ENCODE data around the gene CEP295NL.
A peak's percentile ranks its signal among the peaks of the same experiment; 100 is the strongest.

Gene CEP295NL

DNA sequence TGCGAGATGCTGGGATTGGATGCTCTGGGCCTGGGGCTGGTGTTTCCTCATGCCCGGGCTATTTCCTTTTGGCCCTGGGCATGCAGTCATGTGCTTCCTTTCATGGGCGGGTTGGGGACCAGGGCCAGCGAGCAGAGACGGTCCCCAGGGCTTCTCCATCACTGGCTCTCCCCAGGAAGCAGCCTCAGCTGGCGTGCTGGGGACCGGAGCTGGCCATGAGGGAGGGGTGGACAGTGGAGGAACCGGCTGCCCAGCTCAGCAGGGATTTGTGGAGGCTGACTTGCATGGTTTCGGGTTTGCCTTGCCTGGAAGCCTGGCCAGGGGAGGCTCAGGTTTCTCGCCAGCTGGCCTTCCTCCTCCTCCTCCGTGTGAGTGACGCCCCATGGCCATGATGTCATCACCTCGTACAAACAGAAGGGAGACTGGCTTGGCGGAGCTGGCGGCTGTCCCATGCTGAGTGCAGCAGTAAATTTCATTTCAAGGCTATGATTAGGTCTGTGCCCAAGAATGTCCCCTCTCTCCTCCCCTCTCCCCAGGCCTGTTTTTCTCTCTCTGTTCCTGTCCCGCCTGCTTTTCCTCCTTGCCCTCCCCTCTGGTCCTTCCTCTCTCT, 31.1 kb upstream of the CEP295NL start:
- DNase-seq, result peak; percentile 96
- Histone ChIP-seq H3K27ac (peak overlapping the region; percentile 65), H3K36me3 (no peaks in the 10 kb centered on the region), H3K9me3 (ENCODE audit: severe bottlenecking) (no peaks in the 10 kb centered on the region), H3K4me3 (ENCODE audit: low read depth, low read length) (no peak overlapping the region), H3K27me3 (ENCODE audit: insufficient read depth, low read depth, severe bottlenecking) (no peaks in the 10 kb centered on the region)
- TF ChIP-seq, protein P1, sequence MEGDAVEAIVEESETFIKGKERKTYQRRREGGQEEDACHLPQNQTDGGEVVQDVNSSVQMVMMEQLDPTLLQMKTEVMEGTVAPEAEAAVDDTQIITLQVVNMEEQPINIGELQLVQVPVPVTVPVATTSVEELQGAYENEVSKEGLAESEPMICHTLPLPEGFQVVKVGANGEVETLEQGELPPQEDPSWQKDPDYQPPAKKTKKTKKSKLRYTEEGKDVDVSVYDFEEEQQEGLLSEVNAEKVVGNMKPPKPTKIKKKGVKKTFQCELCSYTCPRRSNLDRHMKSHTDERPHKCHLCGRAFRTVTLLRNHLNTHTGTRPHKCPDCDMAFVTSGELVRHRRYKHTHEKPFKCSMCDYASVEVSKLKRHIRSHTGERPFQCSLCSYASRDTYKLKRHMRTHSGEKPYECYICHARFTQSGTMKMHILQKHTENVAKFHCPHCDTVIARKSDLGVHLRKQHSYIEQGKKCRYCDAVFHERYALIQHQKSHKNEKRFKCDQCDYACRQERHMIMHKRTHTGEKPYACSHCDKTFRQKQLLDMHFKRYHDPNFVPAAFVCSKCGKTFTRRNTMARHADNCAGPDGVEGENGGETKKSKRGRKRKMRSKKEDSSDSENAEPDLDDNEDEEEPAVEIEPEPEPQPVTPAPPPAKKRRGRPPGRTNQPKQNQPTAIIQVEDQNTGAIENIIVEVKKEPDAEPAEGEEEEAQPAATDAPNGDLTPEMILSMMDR (IDR thresholded peaks at IDR 0.05; ENCODE audit: low read depth, low read length), result no peak

DNA sequence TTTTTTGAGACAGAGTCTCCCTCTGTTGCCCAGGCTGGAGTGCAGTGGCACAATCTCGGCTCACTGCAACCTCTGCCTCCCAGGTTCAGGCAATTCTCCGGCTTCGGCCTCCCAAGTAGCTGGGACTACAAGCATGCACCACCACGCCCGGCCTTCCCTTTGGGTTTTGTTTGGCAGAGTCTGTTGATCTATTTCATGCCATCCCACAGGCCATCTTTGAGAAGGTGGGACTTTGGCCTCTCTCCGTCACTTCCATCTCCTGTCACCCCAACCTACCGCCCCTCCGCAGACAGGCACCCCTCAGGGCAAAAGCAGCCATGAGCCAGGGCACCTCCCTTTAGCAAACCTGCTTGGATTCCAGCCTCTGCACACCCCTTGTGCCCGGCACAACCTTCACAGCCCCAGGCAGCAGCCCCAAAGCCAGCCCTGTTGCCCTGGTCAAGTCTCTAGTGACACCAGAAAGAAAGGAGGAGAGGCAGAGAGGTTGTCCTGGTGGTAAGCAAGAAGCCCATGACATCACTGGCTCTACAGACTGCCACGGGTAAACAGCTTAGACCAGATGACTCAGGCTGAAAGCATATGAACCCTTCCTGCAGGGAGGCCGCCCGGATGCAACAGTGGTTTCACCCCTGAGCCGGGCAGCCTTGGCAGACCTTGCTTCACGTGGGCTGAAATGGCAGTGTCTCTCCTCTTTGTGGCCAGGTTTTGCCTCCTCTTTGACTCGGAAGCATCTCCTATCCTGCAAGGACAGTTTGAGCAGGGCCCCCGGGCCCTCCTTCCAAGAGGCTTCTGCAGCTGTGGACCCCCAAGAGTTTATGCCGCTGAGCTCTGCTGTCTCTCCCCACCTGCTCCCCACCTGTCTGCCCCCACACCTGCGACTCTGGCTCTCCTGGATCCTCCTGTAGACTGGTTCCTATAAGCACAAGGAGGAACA, 30.3 kb upstream of the CEP295NL start:
- Histone ChIP-seq H3K9me3 (ENCODE audit: severe bottlenecking) (no peaks in the 10 kb centered on the region), H3K27ac (peak overlapping the region; percentile 65), H3K27me3 (ENCODE audit: insufficient read depth, low read depth, severe bottlenecking) (no peaks in the 10 kb centered on the region), H3K4me3 (ENCODE audit: low read depth, low read length) (no peak overlapping the region), H3K36me3 (no peaks in the 10 kb centered on the region)
- TF ChIP-seq, protein P1 (IDR thresholded peaks at IDR 0.05; ENCODE audit: low read depth, low read length), result no peak
- DNase-seq, result peak; percentile 65

DNA sequence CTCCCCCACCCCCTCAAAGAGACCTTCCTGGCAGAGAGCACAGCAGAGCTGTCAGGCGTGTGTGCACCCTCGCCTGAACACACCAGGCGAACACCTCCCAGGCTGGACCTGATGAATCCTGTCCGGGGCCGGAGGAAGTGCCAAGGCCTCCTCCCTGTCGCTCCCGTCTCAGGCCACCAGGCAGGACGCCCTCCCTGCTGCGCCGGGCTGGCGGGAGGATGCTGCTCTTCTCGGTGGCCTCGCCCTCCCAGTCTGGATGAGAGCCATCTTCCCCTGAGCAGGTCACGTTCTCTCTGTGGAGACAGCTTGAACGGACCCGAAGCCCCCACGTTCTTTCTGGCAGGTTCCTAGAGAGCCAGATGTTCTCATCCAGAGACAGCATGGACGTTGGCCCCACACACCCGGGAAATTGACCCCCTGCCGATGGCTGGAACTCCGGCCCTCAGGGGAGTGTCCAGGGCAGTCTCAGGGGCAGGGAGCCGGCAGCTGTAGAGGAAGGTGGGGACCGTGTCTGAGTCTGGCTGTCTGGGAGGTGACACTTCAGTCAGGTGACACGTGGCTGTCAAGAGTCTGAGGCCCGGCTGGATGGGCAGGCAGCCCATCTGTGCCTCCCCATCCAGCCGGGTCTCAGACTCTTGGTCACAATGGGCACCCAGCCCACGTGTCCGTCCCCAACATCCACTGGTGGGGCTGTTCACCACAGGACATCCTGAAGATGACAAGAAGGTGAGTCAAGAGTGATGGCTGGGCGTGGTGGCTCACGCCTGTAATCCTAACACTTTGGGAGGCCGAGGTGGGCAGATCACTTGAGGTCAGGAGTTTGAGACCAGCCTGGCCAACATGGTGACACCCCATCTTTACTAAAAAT, 27.1 kb upstream of the CEP295NL start:
- no peak for DNase-seq
- no peaks in the 10 kb centered on the region for H3K27me3 ChIP-seq (ENCODE audit: insufficient read depth, low read depth, severe bottlenecking)
- H3K4me3 ChIP-seq (ENCODE audit: low read depth, low read length), result no peak overlapping the region
- no peak overlapping the region for H3K27ac ChIP-seq
- H3K36me3 ChIP-seq, result no peaks in the 10 kb centered on the region
- TF ChIP-seq, protein P1 (IDR thresholded peaks at IDR 0.05; ENCODE audit: low read depth, low read length), result no peak
- no peaks in the 10 kb centered on the region for H3K9me3 ChIP-seq (ENCODE audit: severe bottlenecking)

DNA sequence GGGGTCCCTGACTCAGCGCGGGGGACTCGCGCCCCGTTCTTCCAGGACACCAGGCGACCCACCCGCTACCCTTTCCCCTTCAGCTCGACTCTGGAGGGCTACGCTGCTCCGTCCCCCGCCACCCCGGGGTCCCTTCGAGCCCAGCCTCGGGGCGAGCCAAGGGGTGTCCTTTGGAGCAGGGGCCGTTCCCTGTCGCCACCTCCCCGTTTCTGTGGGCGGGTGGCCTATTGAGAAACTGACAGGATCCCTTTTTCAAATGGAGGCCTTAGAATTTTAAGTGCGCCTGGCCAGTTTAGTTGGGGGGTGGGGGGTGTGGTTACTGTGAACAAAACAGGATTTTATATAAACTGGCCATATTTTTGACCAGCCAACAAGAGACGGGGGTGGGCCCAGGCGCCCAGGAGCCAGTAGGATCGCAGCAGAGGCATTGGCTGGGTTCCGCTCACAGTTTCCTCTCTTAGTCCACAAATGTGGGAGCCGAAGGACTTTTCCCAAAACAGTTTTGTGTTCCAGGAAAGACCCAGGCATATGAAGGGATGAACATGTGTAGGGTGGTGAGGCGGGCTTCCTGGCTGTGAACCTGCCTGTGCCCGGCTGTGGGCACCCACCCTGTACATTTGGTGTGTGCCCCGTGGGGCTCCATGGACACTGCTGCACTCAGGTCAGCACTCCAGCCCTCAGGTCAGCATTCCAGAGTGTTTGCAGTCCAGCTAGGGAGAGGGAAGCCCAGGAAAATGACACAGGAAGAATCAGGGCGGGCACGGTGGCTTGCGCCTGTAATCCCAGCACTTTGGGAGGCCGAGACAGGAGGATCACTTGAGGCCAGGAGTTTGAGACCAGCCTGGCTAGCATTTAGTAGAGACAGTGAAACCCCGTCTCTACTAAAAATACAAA, 22.9 kb upstream of the CEP295NL start:
- TF ChIP-seq, protein P1 (IDR thresholded peaks at IDR 0.05; ENCODE audit: low read depth, low read length), result no peak
- Histone ChIP-seq H3K27me3 (ENCODE audit: insufficient read depth, low read depth, severe bottlenecking) (no peaks in the 10 kb centered on the region), H3K27ac (peak overlapping the region; percentile 95), H3K36me3 (peaks cover 11% of the 10 kb centered on the region), H3K4me3 (ENCODE audit: low read depth, low read length) (peak overlapping the region; percentile 59), H3K9me3 (ENCODE audit: severe bottlenecking) (no peaks in the 10 kb centered on the region)
- no peak for DNase-seq

DNA sequence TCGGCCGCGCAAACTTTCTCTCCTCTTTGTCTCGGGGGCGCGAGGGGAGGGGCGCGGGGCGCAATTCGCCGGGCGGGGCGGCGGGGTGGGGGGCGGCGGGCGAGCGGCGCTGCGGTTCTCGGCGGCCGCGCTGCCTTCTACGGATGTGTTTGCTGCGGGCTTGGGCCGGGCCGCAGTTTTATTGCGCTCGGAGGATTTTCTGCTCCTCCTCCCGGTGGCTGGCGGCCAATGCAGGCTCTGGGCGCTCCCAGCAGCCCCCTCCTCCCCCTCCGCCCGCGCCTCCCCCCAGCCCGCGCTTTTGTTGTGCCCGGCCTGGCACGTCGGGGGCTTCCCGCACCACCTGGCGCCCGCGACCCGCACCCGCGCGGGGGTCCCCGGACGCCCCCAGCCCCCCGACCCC, 22.2 kb upstream of the CEP295NL start, which contains the start of gene TIMP2:
Gene TIMP2, minus strand, starts transcription at position 154 of the 400 bp plus-strand sequence. CDS start 299 bp downstream, outside the sequence.
- Histone ChIP-seq H3K4me3 (ENCODE audit: low read depth, low read length) (peak within 1 kb of the TSS; percentile 68), H3K9me3 (ENCODE audit: severe bottlenecking) (no peaks in the 10 kb centered on the region), H3K27ac (peak within 1 kb of the TSS; percentile 95), H3K27me3 (ENCODE audit: insufficient read depth, low read depth, severe bottlenecking) (no peaks in the 10 kb centered on the region), H3K36me3 (peaks cover 14% of the 10 kb centered on the region)
- peak; percentile 96 for DNase-seq
- TF ChIP-seq, protein P1 (IDR thresholded peaks at IDR 0.05; ENCODE audit: low read depth, low read length), result peak; percentile 36; the same call in 1 of the 2 replicates
